T-helper 17 cell (primary cell): ENCODE measurements around the gene YIPF1. TPM values are rescaled to one million over a fixed set of nuclear protein-coding genes. Genes with fewer than 3 reads are reported as not detected.
"Not testable (repeated sequence)": the region's sequence is repeated elsewhere in the genome, so short reads cannot be mapped to it uniquely, and the experiment has no call there.

Experiments
- ATAC-seq: fragments of 150-1000 bp; cut with Tn5 transposase; 2 replicates; pipeline ENCODE4 v1.10.0; 2021; ENCODE audit warnings: mild to moderate bottlenecking, moderate library complexity
- DNase-seq, 3 donors: peaks; one replicate each; pipeline versions ENCODE4 v3.0.0 to v3.0.0-alpha.2; 2020 to 2021
- H3K9me3 ChIP-seq: one replicate; pipeline ENCODE4 v1.7.0; 2013; ENCODE audit warnings: low read length, mild to moderate bottlenecking; ENCODE audit not compliant: control insufficient read depth, poor library complexity, severe bottlenecking
- H3K27ac Mint-ChIP-seq: one replicate; pipeline ENCODE4 v1.8.0; 2022; ENCODE audit warnings: mild to moderate bottlenecking, moderate library complexity, mixed read lengths
- H3K27me3 Mint-ChIP-seq: one replicate; pipeline ENCODE4 v1.8.0; 2022; ENCODE audit warnings: mixed read lengths
- H3K36me3 Mint-ChIP-seq: one replicate; pipeline ENCODE4 v1.8.0; 2022; ENCODE audit warnings: low read depth, mixed read lengths
- H3K4me1 Mint-ChIP-seq: one replicate; pipeline ENCODE4 v1.8.0; 2022; ENCODE audit warnings: mild to moderate bottlenecking, mixed read lengths
- H3K4me3 Mint-ChIP-seq: one replicate; pipeline ENCODE4 v1.8.0; 2022; ENCODE audit warnings: mild to moderate bottlenecking, moderate library complexity, mixed read lengths
- total RNA-seq, 4 donors: library from RNA in 2 of 4; stranded (reverse) in 2 of 4; gene quantifications; one replicate each; pipeline ENCODE4 v1.2.3 and lab custom pipeline; 2022 to 2026

Gene YIPF1
- total RNA-seq, 2 donors from 2014 or later: 8.8 to 10.3 TPM

- not testable (repeated sequence) for DNase-seq, ATAC-seq, H3K27me3 Mint-ChIP-seq, H3K9me3 ChIP-seq, H3K27ac Mint-ChIP-seq, H3K4me3 Mint-ChIP-seq
- Mint-ChIP-seq H3K36me3 (peaks cover 28% of the 10 kb centered on the region), H3K4me1 (peaks cover 28% of the 10 kb centered on the region)
Observed at GRCh38 chr1:53816584-53816983, 73.0 kb downstream of the YIPF1 start.

GRCh38 chr1:53815484-53815883, 74.1 kb downstream of the YIPF1 start:
- H3K9me3 ChIP-seq, H3K27ac Mint-ChIP-seq, ATAC-seq, DNase-seq, H3K4me3 Mint-ChIP-seq, H3K27me3 Mint-ChIP-seq: not testable (repeated sequence)
- Mint-ChIP-seq H3K36me3 (peaks cover 28% of the 10 kb centered on the region), H3K4me1 (peaks cover 32% of the 10 kb centered on the region)

GRCh38 chr1:53811414-53811851, 78.2 kb downstream of the YIPF1 start:
- Mint-ChIP-seq H3K27me3 (no peaks in the 10 kb centered on the region), H3K4me3 (no peak overlapping the region), H3K4me1 (peaks cover 25% of the 10 kb centered on the region), H3K27ac (no peak overlapping the region), H3K36me3 (peaks cover 23% of the 10 kb centered on the region)
- no peak for DNase-seq
- ATAC-seq: no peak
- no peaks in the 10 kb centered on the region for H3K9me3 ChIP-seq

GRCh38 chr1:53810497-53810896, 79.1 kb downstream of the YIPF1 start:
- Mint-ChIP-seq H3K27ac (no peak overlapping the region), H3K27me3 (no peaks in the 10 kb centered on the region), H3K36me3 (peaks cover 23% of the 10 kb centered on the region), H3K4me1 (peaks cover 24% of the 10 kb centered on the region), H3K4me3 (no peak overlapping the region)
- H3K9me3 ChIP-seq: no peaks in the 10 kb centered on the region
- DNase-seq (no peak), ATAC-seq (no peak)

- Mint-ChIP-seq H3K4me3 (no peak overlapping the region), H3K4me1 (peaks cover 21% of the 10 kb centered on the region), H3K27me3 (no peaks in the 10 kb centered on the region), H3K27ac (no peak overlapping the region), H3K36me3 (peaks cover 23% of the 10 kb centered on the region)
- ATAC-seq: no peak
- no peaks in the 10 kb centered on the region for H3K9me3 ChIP-seq
- DNase-seq: no peak
Observed at GRCh38 chr1:53810007-53810406, 79.6 kb downstream of the YIPF1 start.

- H3K9me3 ChIP-seq: no peaks in the 10 kb centered on the region
- Mint-ChIP-seq H3K4me3 (no peak overlapping the region), H3K27ac (no peak overlapping the region), H3K27me3 (no peaks in the 10 kb centered on the region), H3K4me1 (peaks cover 13% of the 10 kb centered on the region), H3K36me3 (peaks cover 13% of the 10 kb centered on the region)
- ATAC-seq (no peak), DNase-seq (no peak)
Observed at GRCh38 chr1:53807916-53808315, 81.7 kb downstream of the YIPF1 start.

GRCh38 chr1:53804791-53805505, 84.6 kb downstream of the YIPF1 start:
- H3K27ac Mint-ChIP-seq: no peak overlapping the region
- H3K4me3 Mint-ChIP-seq: no peak overlapping the region
- H3K9me3 ChIP-seq: no peaks in the 10 kb centered on the region
- no peak for DNase-seq
- H3K36me3 Mint-ChIP-seq: peaks cover 5% of the 10 kb centered on the region
- H3K27me3 Mint-ChIP-seq: no peaks in the 10 kb centered on the region
- H3K4me1 Mint-ChIP-seq: no peaks in the 10 kb centered on the region
- ATAC-seq: no peak

GRCh38 chr1:53804181-53804580, 85.4 kb downstream of the YIPF1 start:
- Mint-ChIP-seq H3K27ac (no peak overlapping the region), H3K36me3 (peaks cover 7% of the 10 kb centered on the region), H3K4me1 (no peaks in the 10 kb centered on the region), H3K27me3 (no peaks in the 10 kb centered on the region), H3K4me3 (no peak overlapping the region)
- ATAC-seq (no peak), DNase-seq (no peak)
- H3K9me3 ChIP-seq: no peaks in the 10 kb centered on the region

Other genes starting within 250 kb of the YIPF1 start
- not detected for gene GLIS1, start 150.6 kb downstream of the YIPF1 start, total RNA-seq
- gene NDC1, start 51.5 kb downstream of the YIPF1 start, total RNA-seq: 1 to 10 TPM; 5.4 to 6.3 TPM
- not detected for gene DIO1, start 4.4 kb upstream of the YIPF1 start, total RNA-seq
- 10 to 100 TPM; 17.3 to 23.7 TPM for gene IFT25, start 55.9 kb upstream of the YIPF1 start, total RNA-seq
- 1 to 10 TPM; 5.8 to 7.4 TPM for gene LRRC42, start 56.6 kb upstream of the YIPF1 start, total RNA-seq
- gene LDLRAD1, start 128.4 kb upstream of the YIPF1 start, total RNA-seq: not detected
- gene TMEM59, start 163.4 kb upstream of the YIPF1 start, total RNA-seq: 100 to 1,000 TPM; 145 to 160 TPM
- gene TCEANC2, start 163.8 kb upstream of the YIPF1 start, total RNA-seq: 1 to 10 TPM; 4.5 to 4.7 TPM